ENCODE results near the gene CLTC. TPM values are rescaled to one million over a fixed set of nuclear protein-coding genes. Genes with fewer than 3 reads are reported as not detected.

Gene CLTC
- polyA plus RNA-seq, 1 of the 3 experiments (the other 2 are of a cell fraction), result 160 TPM

DNA sequence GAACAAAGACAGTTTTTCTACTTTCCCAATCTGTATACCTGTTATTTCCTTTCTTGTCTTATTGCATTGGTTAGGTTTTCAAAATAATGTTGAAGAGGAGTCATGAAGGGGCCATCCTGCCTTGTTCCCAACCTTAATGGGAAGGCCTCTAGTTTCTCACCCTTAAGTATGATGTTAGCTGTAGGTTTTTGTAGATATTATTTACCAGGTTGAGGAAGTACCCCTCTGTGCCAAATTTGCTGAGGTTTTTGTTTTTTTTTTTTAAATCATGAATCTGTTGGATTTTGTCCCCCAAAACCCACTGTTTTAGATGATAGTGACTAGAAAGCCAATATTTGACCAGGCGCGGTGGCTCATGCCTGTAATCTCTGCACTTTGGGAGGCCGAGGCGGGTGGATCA lies 124.1 kb downstream of the CLTC start:
- Histone ChIP-seq H3K27me3 (ENCODE audit: insufficient read depth) (no peaks in the 10 kb centered on the region), H3K9me2 (no peaks in the 10 kb centered on the region), H3K4me1 (ENCODE audit: control insufficient read depth in 1 of 2, insufficient read depth in 2 of 2, low read depth in 1 of 2, low read length in 1 of 2) (no peaks in the 10 kb centered on the region), H3K27ac (ENCODE audit: low read depth in 2 of 2, low read length in 1 of 2) (no peak overlapping the region), H3K36me3 (replicated peaks in 1 of 2; ENCODE audit: control insufficient read depth in 1 of 2, insufficient read depth in 2 of 2, low read length in 1 of 2) (peaks cover 29 to 45% of the 10 kb centered on the region in 2 experiments), H3F3A (replicated peaks; ENCODE audit: insufficient read depth) (peaks cover 19% of the 10 kb centered on the region), H2AFZ (ENCODE audit: low read depth) (no peak overlapping the region), H3K4me3 (ENCODE audit: low read depth in 2 of 2, low read length in 1 of 2) (no peak overlapping the region), H4K20me1 (ENCODE audit: insufficient read depth) (no peaks in the 10 kb centered on the region), H3K9ac (no peak overlapping the region), H3K79me2 (ENCODE audit: insufficient read depth) (peaks cover 24% of the 10 kb centered on the region), H3K9me3 (peaks cover 11% of the 10 kb centered on the region; the same call in 1 of the 2 replicates), H3K4me2 (no peak overlapping the region)
- DNase-seq, result no peak
- WGBS (ENCODE audit: low lambda C conversion rate), result 97% methylated on average over 4 of the region's 4 CpGs
- TF ChIP-seq, protein P1, sequence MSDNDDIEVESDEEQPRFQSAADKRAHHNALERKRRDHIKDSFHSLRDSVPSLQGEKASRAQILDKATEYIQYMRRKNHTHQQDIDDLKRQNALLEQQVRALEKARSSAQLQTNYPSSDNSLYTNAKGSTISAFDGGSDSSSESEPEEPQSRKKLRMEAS (IDR thresholded peaks at IDR 0.05; ENCODE audit: low read depth), result no peak
- TF ChIP-seq YY1 (IDR thresholded peaks at IDR 0.05; ENCODE audit: low read depth), result no peak
- TF ChIP-seq, protein P2, sequence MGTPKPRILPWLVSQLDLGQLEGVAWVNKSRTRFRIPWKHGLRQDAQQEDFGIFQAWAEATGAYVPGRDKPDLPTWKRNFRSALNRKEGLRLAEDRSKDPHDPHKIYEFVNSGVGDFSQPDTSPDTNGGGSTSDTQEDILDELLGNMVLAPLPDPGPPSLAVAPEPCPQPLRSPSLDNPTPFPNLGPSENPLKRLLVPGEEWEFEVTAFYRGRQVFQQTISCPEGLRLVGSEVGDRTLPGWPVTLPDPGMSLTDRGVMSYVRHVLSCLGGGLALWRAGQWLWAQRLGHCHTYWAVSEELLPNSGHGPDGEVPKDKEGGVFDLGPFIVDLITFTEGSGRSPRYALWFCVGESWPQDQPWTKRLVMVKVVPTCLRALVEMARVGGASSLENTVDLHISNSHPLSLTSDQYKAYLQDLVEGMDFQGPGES (IDR thresholded peaks at IDR 0.05; ENCODE audit: low read depth, low read length), result no peak
- TF ChIP-seq NFIC (IDR thresholded peaks at IDR 0.05; ENCODE audit: borderline replicate concordance), result no peak
- no peak for TF ChIP-seq TAF1 (IDR thresholded peaks at IDR 0.05; ENCODE audit: borderline replicate concordance, low read depth, low read length)
- TF ChIP-seq NRF1 (IDR thresholded peaks at IDR 0.05; ENCODE audit: low read depth, low read length), result no peak
- TF ChIP-seq JUND (IDR thresholded peaks at IDR 0.05), result no peak
- TF ChIP-seq, protein P3, sequence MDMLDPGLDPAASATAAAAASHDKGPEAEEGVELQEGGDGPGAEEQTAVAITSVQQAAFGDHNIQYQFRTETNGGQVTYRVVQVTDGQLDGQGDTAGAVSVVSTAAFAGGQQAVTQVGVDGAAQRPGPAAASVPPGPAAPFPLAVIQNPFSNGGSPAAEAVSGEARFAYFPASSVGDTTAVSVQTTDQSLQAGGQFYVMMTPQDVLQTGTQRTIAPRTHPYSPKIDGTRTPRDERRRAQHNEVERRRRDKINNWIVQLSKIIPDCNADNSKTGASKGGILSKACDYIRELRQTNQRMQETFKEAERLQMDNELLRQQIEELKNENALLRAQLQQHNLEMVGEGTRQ (IDR thresholded peaks at IDR 0.05; ENCODE audit: borderline replicate concordance, low read depth, low read length), result no peak
- no peak for TF ChIP-seq RAD21 (IDR thresholded peaks at IDR 0.05; ENCODE audit: low read length)
- TF ChIP-seq EZH2phosphoT487 (IDR thresholded peaks at IDR 0.05; ENCODE audit: borderline replicate concordance, low read depth), result no peak
- ChIA-PET CTCF (interaction anchor here (1.6 kb wide), 1 partner anchor 10 kb away, joined by 3 read pairs; no protein-coding TSS in a partner anchor), POLR2A (no interaction called here)

DNA sequence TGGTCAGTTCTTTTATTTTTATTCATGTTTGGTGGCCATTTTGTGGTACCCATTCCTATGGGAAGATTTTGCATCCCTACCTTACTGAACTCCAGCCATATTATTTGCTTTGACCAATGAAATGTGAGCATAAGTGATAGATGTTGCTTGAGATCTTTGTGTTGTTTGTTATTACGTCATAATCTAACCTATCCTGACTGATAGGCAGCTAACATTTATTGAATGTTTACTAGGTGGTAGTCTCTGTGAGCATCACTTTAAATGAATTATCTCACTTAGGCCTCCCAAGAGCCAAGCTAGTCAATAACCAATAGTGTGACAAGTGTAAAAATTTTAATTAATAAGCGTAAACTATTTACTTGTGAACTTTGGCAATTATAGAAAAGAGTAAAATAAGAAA lies 125.3 kb downstream of the CLTC start:
- H3F3A ChIP-seq (replicated peaks; ENCODE audit: insufficient read depth), result peaks cover 18% of the 10 kb centered on the region
- CTCF ChIA-PET, result interaction anchor here (0.8 to 2.5 kb wide), 9 partner anchors 9 to 341 kb away, joined by 3 to 16 read pairs (median 3); no protein-coding TSS in a partner anchor
- TF ChIP-seq RXRA (IDR thresholded peaks at IDR 0.05; ENCODE audit: borderline replicate concordance, low read depth) (no peak), MEF2A (IDR thresholded peaks at IDR 0.05; ENCODE audit: borderline replicate concordance, low read depth) (no peak), TEAD4 (IDR thresholded peaks at IDR 0.05; ENCODE audit: borderline replicate concordance, insufficient read depth) (no peak), SIN3A (IDR thresholded peaks at IDR 0.05; ENCODE audit: borderline replicate concordance, low read depth, low read length) (no peak), GABPA (IDR thresholded peaks at IDR 0.05; ENCODE audit: low read depth) (no peak), EP300 (IDR thresholded peaks at IDR 0.05; ENCODE audit: borderline replicate concordance in 1 of 2, low read depth in 1 of 2, low read length in 1 of 2) (no peak), JUND (IDR thresholded peaks at IDR 0.05) (no peak), NRF1 (IDR thresholded peaks at IDR 0.05; ENCODE audit: low read depth, low read length) (no peak), FOSL2 (IDR thresholded peaks at IDR 0.05; ENCODE audit: borderline replicate concordance, low read depth) (no peak), MXI1 (IDR thresholded peaks at IDR 0.05; ENCODE audit: low read depth, low read length) (no peak)
- TF ChIP-seq, protein P1 (IDR thresholded peaks at IDR 0.05; ENCODE audit: low read depth), result no peak
- TF ChIP-seq, protein P4, sequence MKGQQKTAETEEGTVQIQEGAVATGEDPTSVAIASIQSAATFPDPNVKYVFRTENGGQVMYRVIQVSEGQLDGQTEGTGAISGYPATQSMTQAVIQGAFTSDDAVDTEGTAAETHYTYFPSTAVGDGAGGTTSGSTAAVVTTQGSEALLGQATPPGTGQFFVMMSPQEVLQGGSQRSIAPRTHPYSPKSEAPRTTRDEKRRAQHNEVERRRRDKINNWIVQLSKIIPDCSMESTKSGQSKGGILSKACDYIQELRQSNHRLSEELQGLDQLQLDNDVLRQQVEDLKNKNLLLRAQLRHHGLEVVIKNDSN (IDR thresholded peaks at IDR 0.05; ENCODE audit: borderline replicate concordance, low read depth), result no peak
- TF ChIP-seq, protein P5, sequence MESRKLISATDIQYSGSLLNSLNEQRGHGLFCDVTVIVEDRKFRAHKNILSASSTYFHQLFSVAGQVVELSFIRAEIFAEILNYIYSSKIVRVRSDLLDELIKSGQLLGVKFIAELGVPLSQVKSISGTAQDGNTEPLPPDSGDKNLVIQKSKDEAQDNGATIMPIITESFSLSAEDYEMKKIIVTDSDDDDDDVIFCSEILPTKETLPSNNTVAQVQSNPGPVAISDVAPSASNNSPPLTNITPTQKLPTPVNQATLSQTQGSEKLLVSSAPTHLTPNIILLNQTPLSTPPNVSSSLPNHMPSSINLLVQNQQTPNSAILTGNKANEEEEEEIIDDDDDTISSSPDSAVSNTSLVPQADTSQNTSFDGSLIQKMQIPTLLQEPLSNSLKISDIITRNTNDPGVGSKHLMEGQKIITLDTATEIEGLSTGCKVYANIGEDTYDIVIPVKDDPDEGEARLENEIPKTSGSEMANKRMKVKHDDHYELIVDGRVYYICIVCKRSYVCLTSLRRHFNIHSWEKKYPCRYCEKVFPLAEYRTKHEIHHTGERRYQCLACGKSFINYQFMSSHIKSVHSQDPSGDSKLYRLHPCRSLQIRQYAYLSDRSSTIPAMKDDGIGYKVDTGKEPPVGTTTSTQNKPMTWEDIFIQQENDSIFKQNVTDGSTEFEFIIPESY (IDR thresholded peaks at IDR 0.05; ENCODE audit: borderline replicate concordance, low read depth), result no peak

More for the DNA sequence above, 125.3 kb downstream of the CLTC start:
- POLR2A ChIA-PET, result no interaction called here
- no peak overlapping the region for H3K4me3 ChIP-seq (ENCODE audit: low read depth in 2 of 2, low read length in 1 of 2)
- no peaks in the 10 kb centered on the region for H4K20me1 ChIP-seq (ENCODE audit: insufficient read depth)
- no peak overlapping the region for H3K9ac ChIP-seq
- H3K4me1 ChIP-seq (ENCODE audit: control insufficient read depth in 1 of 2, insufficient read depth in 2 of 2, low read depth in 1 of 2, low read length in 1 of 2), result no peaks in the 10 kb centered on the region
- H3K27me3 ChIP-seq (ENCODE audit: insufficient read depth), result no peaks in the 10 kb centered on the region
- no peak overlapping the region for H2AFZ ChIP-seq (ENCODE audit: low read depth)
- no peak overlapping the region for H3K27ac ChIP-seq (ENCODE audit: low read depth in 2 of 2, low read length in 1 of 2)
- H3K79me2 ChIP-seq (ENCODE audit: insufficient read depth), result peaks cover 28% of the 10 kb centered on the region
- H3K36me3 ChIP-seq (replicated peaks in 1 of 2; ENCODE audit: control insufficient read depth in 1 of 2, insufficient read depth in 2 of 2, low read length in 1 of 2), result peaks cover 26 to 39% of the 10 kb centered on the region in 2 experiments
- peaks cover 11% of the 10 kb centered on the region; the same call in 1 of the 2 replicates for H3K9me3 ChIP-seq
- 97% methylated on average over 2 of the region's 2 CpGs for WGBS (ENCODE audit: low lambda C conversion rate)
- DNase-seq, result no peak
- H3K4me2 ChIP-seq, result no peak overlapping the region
- H3K9me2 ChIP-seq, result no peaks in the 10 kb centered on the region

Data from SK-N-SH (cell line).